ENCODE data around the gene EGFL7.

Gene EGFL7

GRCh38 chr9:136685790-136686533 lies 23.2 kb downstream of the EGFL7 start:
- DNase-seq (ENCODE audit: low read depth in 2 of 2), result no peak

- DNase-seq (ENCODE audit: low read depth in 2 of 2), result no peak
Observed at GRCh38 chr9:136686534-136686793, 23.7 kb downstream of the EGFL7 start.

DNA sequence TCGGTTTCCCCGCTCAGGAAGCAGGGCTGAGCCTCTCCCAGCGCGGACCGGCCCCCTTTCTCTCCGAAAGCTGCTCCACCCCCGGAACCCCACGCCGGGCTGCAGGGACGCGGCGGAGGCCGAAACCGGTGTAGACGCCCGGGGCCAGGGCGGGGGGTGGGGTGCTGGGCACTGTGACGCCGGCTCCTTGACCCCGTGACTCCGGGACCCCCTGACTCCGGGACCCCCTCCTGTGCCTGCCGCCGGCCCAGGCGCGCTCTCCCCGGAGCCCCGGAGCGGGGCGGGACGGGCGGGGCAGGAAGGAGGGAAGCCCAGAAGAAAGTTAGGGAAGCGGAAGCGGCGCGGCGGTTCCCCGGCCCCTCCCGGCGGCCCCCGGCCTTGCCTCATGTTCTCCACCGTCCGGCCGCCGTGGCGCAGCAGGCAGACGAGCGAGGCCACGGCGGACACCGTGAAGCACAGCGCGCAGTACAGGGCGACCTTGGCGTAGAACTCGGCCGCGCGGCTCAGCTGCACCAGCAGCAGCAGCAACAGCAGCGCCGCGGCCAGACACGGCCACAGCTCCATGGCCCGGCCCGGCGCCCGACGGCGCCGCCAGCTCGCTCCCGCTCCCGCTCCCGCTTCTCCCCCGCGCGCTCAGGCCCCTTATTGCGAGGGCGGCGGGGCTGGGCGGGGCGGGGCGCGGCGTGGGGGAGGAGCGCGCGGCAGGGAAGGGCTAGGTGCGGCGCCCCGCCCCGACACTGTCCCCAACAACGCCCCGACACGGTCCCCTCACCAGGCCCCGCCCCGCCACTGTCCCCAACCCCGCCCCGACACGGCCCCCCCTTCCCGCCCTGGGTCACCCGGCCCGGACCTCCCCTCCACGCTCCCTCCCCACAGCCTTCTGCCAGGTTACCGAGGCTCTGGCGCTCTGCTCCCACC lies 24.3 kb downstream of the EGFL7 start, which contains the start of gene AGPAT2:
Gene AGPAT2 (minus strand): TSS at position 664 of the 918 bp plus-strand sequence. CDS start 100 bp downstream, at position 564.
- peak; percentile 61 to 66 for DNase-seq (ENCODE audit: low read depth in 2 of 2)

DNA sequence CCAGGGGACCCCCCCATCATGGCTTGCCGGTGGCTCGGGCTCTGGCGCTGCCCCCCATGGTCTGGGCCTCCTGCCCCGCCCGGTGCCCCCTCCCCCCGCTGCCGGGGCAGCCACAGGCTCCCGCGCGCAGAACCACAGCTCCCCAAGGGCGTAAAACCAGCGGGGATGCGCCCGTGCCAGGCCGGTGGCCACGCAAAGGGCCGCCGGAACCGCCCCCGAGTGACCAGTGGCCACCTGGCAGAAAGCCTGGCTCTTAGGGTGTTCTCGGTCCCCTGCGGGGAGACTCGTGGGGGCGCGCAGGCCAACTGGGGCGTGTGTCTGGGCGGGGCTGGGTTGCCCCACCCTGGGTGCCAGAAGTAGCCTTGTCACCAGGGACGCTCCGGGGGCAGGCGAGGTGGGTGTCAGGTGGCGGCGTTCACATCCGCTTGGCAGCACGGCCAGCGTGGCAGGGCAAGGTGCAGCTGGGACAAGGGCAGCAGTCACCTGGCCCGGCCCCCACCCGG lies 25.1 kb downstream of the EGFL7 start:
- no peak for DNase-seq (ENCODE audit: low read depth in 2 of 2)

DNA sequence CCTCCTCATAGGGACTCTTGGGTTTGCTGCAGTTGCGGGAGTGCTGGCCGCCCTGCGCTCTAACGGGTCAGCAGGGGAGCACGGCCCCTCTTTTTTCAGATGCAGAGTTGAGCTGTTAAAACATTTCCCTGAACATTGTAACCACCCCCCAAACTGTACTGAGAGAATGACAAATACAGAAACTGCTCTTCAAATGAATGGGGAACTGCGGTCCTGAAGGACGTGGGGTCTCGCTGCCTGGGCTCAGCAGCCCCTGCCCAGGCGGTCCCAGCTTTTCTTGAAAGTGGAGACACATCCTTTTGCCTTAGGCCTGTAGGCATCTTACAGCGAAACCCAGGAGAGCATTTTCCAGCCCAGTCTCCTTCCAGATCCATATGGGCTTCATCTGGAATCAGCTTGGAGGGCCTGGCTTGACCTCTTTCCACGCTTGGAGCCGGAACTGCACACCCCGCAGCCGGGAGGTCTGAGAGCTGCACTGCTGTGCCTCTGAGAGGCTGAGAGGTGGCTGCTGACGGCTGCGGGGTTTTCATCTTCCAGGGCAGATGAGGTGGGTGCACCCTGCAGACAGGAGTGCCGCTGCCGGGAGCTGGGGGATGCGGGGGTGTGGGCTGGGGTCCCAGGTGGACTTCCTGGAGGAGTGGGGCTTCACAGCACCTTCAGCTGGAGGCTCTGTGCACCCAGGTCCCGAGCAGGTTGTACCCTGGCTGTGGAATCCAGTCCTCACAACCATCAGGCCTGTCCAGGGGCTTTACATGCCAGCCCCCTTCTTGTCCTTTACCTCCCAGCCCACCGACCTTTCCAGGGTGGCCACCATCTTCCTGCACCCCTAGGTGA lies 25.8 kb downstream of the EGFL7 start:
- DNase-seq (ENCODE audit: low read depth in 2 of 2), result no peak

DNA sequence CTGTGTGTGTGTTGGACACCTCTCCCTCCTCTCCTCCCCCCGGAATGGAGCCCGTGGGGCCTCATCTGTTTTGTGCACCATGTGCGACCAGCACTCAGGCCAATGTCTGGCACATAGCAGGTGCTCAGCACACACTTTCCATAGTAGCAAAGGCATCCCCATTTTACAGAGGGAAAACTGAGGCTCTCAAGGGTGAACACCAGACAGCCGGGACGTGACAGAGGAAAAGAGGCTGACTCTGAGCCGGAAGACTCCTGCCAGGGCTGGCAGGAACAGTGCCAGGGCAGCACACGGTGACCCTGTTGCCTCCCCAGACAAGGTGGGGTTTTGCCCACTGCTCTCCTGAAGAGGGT lies 26.4 kb downstream of the EGFL7 start:
- DNase-seq (ENCODE audit: low read depth in 2 of 2), result no peak

GRCh38 chr9:136690104-136690805 lies 27.5 kb downstream of the EGFL7 start:
- DNase-seq (ENCODE audit: low read depth in 2 of 2), result no peak

DNA sequence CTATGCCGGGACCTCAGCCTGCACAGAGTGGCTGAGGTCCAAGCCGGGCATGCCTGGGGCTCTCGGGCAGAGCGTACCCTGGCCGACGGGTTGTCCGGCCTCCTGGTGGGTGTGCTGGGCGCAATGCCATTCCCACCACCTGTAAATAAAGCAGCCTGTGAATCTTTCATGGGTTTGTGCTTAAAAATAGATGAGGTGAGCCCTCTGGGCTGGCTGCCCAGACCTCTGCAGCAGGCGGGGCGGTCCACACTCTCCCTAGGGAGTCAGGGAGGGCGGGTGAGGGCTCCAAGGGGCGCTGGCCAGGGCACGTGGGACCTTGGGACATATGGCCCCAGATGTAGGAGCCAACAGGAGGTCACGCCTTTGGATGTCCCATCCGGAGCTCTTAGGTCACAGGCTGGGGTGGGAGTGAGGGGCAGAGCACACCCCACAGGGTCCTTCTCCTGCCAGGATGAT lies 28.1 kb downstream of the EGFL7 start:
- DNase-seq (ENCODE audit: low read depth in 2 of 2), result no peak

DNA sequence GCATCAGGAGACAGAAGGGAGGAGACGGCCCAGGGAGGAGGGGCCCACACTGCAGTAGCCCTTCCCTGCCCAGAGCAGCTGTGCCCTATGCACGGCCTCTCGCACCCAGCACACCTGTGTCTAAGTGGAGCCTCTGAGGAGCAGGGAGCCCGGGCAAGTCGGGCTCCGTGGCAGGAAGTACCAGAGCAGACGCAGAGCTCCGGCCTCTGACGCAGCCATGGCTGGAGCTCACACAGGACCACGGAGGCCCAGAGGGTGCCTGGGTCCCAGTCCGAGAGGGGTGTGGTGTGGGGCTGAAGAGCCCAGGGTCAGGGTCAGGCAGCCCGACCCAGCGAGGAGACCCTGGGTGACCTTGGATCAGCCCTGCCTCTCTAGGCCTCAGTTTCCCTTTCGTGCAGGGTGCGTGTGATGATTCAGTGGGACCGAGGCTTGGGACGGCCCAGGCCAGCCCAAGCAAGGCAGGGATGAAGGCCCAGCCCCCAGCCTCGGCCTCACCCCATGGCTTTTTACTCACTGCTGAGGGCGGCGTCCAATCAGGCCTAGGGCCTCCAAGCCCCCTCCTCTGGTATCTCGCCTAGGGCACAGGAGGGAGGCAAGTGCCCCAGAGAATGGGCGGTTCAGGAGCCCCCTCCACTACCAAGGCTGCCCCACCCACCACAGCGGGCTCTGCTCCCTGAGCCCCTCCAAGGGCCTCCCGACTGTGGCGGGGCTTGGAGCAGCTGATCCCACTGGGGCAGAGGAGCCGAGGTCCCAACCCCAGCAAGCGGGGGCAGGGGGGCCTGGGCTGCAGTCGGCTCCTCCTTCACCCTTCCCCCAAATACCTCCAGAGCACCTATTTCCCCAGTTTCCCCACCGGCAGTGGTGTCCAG lies 28.8 kb downstream of the EGFL7 start:
- no peak for DNase-seq (ENCODE audit: low read depth in 2 of 2)

DNA sequence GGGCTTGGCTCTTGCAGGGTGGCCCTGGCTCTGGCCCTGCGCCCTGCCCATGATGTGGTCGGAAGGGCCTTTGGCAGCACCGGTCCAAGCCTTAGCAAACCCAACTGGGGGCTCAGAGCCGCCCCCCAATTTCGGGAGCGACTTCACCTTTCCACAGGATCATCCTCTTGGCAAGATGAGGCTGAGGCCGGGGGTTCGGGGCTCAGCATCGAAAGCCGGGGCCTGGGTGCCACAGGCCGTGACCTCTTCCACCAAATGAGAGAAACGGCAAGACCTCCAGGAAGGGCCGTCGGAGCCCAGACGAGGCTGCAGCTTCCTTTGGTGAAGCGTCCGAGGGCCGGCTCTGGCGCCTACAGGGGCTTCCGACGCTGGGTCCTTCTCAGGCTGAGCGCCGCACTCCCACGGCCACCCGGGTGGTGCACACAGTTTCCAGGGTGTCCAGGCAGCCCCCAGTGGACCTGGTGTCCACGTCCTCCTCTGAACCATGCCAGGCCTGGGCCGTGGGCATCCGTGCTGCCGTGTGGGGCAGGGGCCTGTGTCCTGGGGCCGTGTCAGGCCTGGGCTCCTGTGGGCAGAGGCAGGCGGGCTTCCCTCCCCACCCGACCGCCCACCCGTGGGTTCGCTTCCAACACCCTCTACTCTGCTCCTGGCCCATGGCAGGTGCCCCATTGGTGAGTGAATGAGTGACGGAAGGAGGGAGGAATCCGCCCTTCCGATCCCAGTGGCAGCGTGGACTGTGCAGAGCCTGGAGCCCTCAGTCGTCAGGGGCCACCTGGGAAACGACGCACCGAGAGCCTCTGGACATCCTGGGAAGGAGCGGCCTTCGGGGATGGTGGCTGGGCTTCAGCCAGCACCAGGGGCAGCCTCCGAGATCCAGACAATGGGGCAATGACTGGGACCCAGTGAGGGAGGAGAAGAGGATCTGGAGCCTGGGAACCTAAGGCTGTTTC lies 29.7 kb downstream of the EGFL7 start:
- DNase-seq (ENCODE audit: low read depth in 2 of 2), result no peak

GRCh38 chr9:136693135-136693489 lies 30.4 kb downstream of the EGFL7 start:
- no peak for DNase-seq (ENCODE audit: low read depth in 2 of 2)

GRCh38 chr9:136693490-136694162 lies 30.9 kb downstream of the EGFL7 start:
- DNase-seq (ENCODE audit: low read depth in 2 of 2), result no peak

DNA sequence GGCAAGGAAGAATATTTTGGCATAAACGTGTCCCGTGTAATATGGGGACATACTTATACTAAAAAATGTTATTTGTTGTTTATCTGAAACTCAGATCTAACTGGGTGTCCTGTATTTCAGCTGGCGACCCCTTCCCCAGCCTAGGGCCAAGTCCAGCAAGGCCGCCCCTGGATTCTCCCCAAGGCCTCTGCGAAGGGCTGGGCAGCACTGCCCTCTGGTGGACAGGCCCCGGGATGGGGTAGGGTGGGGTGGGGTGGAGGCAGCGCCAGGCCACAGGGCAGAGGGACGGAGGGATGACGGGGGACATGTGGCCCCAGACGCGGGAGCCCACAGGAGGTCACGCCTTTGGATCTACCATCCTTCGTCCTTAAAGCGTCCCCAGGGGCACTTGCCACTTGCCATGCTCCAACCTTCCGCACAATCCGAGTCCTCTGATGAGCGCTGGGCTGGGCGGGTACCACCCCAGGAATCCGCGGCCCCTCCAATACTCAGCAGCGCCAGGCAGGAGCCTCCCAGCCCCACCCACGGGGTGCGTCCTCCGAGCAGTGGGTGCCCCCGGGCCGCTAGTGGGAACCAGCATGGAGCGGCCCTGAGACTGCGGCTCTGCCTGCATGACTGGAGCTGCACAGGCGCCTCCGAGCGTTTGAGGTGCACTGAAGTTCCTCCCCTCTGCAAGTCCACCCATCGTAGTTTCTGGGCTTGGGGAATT lies 31.6 kb downstream of the EGFL7 start:
- DNase-seq (ENCODE audit: low read depth in 2 of 2), result peak; percentile 39 to 40

GRCh38 chr9:136694872-136695247 lies 32.1 kb downstream of the EGFL7 start:
- no peak for DNase-seq (ENCODE audit: low read depth in 2 of 2)

GRCh38 chr9:136695435-136695895 lies 32.7 kb downstream of the EGFL7 start:
- DNase-seq (ENCODE audit: low read depth in 2 of 2), result no peak

- DNase-seq (ENCODE audit: low read depth in 2 of 2), result no peak
Observed at GRCh38 chr9:136695955-136696354, 33.2 kb downstream of the EGFL7 start.

DNA sequence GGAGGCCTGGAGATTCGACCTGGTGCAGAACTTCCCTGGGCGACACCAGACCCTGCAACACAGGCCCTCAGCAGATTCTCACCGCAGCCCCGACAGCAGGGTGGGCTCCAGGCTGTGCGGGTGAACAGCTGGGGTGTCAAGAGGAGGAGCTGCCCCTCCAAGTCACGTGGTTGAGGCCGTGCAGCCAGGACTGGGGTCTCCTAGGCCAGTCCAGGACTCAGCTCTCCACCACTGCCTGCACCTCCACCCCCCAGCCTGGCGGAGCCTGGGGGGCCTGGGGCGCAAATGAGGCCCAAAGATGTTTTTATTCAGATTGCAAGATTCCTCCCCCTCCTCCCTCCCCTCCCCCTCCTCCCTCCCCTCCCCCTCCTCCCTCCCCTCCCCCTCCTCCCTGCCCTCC lies 33.8 kb downstream of the EGFL7 start:
- no peak for DNase-seq (ENCODE audit: low read depth in 2 of 2)
